Stimulated activated CD4-positive, alpha-beta T cell treated with anti-CD3 and anti-CD28 coated beads, Interleukin-2, amount 100 ng/mL, for 4 hours (primary cell): Measurements from ENCODE around the gene PGM3.

Experiments
- DNase-seq: peaks from one replicate; pipeline ENCODE4 v3.0.0-alpha.2; 2020; ENCODE audit warnings: low read depth

PGM3 gene

GRCh38 chr6:83182114-83182513, 11.0 kb downstream of the PGM3 start:
- no peak for DNase-seq

- DNase-seq = no peak
These were observed 12.6 kb downstream of the PGM3 start for GRCh38 chr6:83180426-83180950.

- DNase-seq = no peak
These were observed 16.8 kb downstream of the PGM3 start for GRCh38 chr6:83176246-83176645.

GRCh38 chr6:83169511-83169910, 23.6 kb downstream of the PGM3 start:
- no peak for DNase-seq

- DNase-seq = no peak
These were observed 24.0 kb downstream of the PGM3 start for GRCh38 chr6:83169106-83169505.

GRCh38 chr6:83168556-83168955, 24.5 kb downstream of the PGM3 start:
- no peak for DNase-seq

- no peak for DNase-seq
These were observed 25.3 kb downstream of the PGM3 start for GRCh38 chr6:83167726-83168278.

- DNase-seq = no peak
These were observed 32.9 kb downstream of the PGM3 start for GRCh38 chr6:83160167-83160566.

- DNase-seq = no peak
These were observed 37.3 kb downstream of the PGM3 start for GRCh38 chr6:83155794-83156193.

GRCh38 chr6:83153883-83154521, 39.1 kb downstream of the PGM3 start:
- no peak for DNase-seq

- no peak for DNase-seq
These were observed 40.2 kb downstream of the PGM3 start for GRCh38 chr6:83152913-83153312.

GRCh38 chr6:83151114-83151513, 42.0 kb downstream of the PGM3 start:
- DNase-seq = no peak

GRCh38 chr6:83138758-83139157, 54.3 kb downstream of the PGM3 start:
- DNase-seq = no peak

GRCh38 chr6:83138118-83138722, 54.8 kb downstream of the PGM3 start:
- DNase-seq = no peak

- DNase-seq = no peak
These were observed 60.9 kb downstream of the PGM3 start for GRCh38 chr6:83132121-83132520.

- DNase-seq = no peak
These were observed 65.1 kb downstream of the PGM3 start for GRCh38 chr6:83127976-83128375.

GRCh38 chr6:83127258-83127657, 65.8 kb downstream of the PGM3 start:
- no peak for DNase-seq

GRCh38 chr6:83126807-83127206, 66.3 kb downstream of the PGM3 start:
- no peak for DNase-seq

GRCh38 chr6:83126223-83126622, 66.8 kb downstream of the PGM3 start:
- no peak for DNase-seq

GRCh38 chr6:83125425-83125824, 67.6 kb downstream of the PGM3 start:
- DNase-seq = no peak

GRCh38 chr6:83124553-83124952, 68.5 kb downstream of the PGM3 start:
- no peak for DNase-seq

GRCh38 chr6:83119742-83120300, 73.2 kb downstream of the PGM3 start:
- no peak for DNase-seq

GRCh38 chr6:83117802-83118201, 75.3 kb downstream of the PGM3 start:
- DNase-seq = no peak
